Measurements from ENCODE around the gene DIAPH1. TPM values are rescaled to one million over a fixed set of nuclear protein-coding genes. Genes with fewer than 3 reads are reported as not detected.

DIAPH1 gene
- total and polyA plus RNA-seq, 11 donors = 29.9 to 137 (median 61.5) TPM

DNA sequence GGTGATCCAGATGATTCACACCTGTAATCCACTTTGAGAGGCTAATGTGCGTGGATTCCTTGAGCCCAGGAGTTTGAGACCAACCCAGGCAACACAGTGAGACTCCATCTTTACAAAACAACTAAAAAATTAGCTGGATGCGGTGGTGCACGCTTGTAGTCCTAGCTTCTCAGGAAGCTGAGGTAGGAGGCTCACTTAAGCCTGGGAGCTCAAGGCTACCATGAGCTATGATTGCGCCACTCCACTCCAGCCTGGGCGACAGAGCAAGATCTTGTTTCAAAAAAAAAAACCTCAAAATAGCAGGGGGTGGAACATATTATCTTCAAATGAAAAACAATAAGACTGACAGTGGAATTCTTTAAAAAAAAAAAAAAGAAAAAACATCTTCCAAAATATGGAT, 70.9 kb downstream of the DIAPH1 start:
- ATAC-seq = no peak
- Histone ChIP-seq H3K4me1 (no peaks in the 10 kb centered on the region), H3K9me3 (peaks cover 0 to 36% (median 18%) of the 10 kb centered on the region in 12 donors), H3K4me3 (no peak overlapping the region), H3K27ac (no peak overlapping the region), H3K36me3 (peaks cover 3 to 48% (median 13%) of the 10 kb centered on the region in 9 donors), H3K27me3 (no peaks in the 10 kb centered on the region)
- intact Hi-C loops (cut with DNase I) = no loop called here
- TF ChIP-seq, protein P1, sequence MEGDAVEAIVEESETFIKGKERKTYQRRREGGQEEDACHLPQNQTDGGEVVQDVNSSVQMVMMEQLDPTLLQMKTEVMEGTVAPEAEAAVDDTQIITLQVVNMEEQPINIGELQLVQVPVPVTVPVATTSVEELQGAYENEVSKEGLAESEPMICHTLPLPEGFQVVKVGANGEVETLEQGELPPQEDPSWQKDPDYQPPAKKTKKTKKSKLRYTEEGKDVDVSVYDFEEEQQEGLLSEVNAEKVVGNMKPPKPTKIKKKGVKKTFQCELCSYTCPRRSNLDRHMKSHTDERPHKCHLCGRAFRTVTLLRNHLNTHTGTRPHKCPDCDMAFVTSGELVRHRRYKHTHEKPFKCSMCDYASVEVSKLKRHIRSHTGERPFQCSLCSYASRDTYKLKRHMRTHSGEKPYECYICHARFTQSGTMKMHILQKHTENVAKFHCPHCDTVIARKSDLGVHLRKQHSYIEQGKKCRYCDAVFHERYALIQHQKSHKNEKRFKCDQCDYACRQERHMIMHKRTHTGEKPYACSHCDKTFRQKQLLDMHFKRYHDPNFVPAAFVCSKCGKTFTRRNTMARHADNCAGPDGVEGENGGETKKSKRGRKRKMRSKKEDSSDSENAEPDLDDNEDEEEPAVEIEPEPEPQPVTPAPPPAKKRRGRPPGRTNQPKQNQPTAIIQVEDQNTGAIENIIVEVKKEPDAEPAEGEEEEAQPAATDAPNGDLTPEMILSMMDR (IDR thresholded peaks at IDR 0.05) = no peak
- no peak for TF ChIP-seq POLR2A (IDR thresholded peaks at IDR 0.05)
- 97 to 98% (median 97%) methylated on average over 5 of the region's 5 CpGs for WGBS, 4 donors
- no peak for DNase-seq

DNA sequence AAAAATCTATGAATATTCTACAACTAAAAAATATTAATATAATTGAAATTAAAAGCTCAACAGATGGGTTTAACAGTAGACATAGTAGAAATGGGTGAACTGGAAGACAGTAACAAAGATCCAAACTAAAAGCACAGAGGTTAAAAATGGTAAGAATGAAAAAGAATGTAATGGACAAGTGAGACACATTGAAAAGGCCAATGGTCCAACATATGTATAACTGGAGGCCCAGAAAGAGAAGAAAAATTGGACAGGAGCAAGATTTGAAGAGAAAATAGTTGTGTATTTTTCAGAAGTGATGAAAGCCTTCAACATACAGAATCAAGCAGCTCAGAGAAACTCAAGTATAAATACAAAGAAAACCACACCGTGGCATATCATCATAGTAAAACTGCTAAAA, 71.3 kb downstream of the DIAPH1 start:
- Histone ChIP-seq H3K4me1 (no peaks in the 10 kb centered on the region), H3K27ac (no peak overlapping the region), H3K9me3 (peaks cover 0 to 36% (median 18%) of the 10 kb centered on the region in 12 donors), H3K4me3 (no peak overlapping the region), H3K36me3 (peaks cover 3 to 48% (median 13%) of the 10 kb centered on the region in 9 donors), H3K27me3 (no peaks in the 10 kb centered on the region)
- WGBS, 4 donors = 96 to 100% (median 100%) methylated on average over 1 of the region's 1 CpG
- ATAC-seq (no peak), DNase-seq (no peak)
- intact Hi-C loops (cut with DNase I) = no loop called here
- TF ChIP-seq, protein P1 (IDR thresholded peaks at IDR 0.05) = no peak
- no peak for TF ChIP-seq POLR2A (IDR thresholded peaks at IDR 0.05)

DNA sequence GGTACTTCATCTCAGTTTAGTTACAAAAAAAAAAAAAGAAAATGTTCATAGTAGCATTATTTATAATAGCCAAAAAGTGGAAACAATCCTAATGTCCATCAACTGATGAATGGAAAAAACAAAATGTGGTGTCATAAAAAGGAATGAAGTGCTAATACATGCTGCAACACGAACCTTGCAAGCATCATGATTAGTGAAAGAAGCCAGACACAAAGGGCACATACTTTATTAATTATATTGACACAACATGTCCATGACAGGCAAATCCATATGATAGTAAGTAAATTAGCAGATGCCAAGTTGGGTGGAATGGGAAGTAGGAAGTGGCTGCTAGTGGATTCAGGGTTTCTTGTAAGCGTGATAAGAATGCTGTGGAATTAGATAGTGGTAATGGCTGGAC, 75.7 kb downstream of the DIAPH1 start:
- H3K9me3 ChIP-seq = peaks cover 0 to 22% (median 16%) of the 10 kb centered on the region in 12 donors
- ATAC-seq (no peak), DNase-seq (no peak)
- no peaks in the 10 kb centered on the region for H3K27me3 ChIP-seq
- H3K36me3 ChIP-seq = peaks cover 3 to 32% (median 13%) of the 10 kb centered on the region in 9 donors
- WGBS, 4 donors = 71 to 81% (median 78%) methylated on average over 2 of the region's 2 CpGs
- TF ChIP-seq, protein P1 (IDR thresholded peaks at IDR 0.05) = no peak
- no peak for TF ChIP-seq POLR2A (IDR thresholded peaks at IDR 0.05)
- H3K27ac ChIP-seq = no peak overlapping the region
- no peak overlapping the region for H3K4me3 ChIP-seq
- no peaks in the 10 kb centered on the region for H3K4me1 ChIP-seq
- intact Hi-C loops (cut with DNase I) = no loop called here

DNA sequence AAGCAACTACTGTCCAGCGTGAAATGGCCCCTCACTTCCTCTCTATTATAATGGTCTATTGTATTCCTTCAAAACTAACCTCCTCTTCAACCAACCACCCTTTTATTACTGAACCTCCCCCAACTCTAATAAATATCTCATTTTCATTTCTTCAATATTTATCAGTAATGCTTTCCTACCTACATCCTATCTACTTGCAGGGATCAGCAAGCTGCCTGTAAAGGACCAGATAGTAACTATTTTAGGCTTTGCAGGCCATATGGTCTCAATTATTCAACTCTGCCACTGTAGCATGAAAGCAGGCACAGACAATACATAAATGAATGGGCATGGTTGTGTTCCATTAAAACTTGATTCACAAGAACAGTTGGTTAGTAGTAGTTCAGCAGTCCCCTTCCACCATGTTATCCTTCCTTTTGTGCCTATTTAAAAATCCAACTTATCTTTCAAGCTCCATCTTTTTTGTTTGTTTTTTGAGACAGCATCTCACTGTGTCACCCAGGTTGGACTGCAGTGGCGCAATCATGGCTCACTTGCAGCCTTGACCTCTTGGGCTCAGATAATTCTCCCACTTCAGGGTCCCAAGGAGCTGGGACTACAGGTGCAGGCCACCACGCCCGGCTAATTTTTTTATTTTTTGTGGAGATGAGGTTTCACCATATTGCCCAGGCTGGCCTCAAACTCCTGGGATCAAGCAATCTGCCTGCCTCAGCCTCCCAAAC, 84.1 kb downstream of the DIAPH1 start:
- no peak for DNase-seq
- no peak overlapping the region for H3K27ac ChIP-seq
- no peaks in the 10 kb centered on the region for H3K9me3 ChIP-seq
- intact Hi-C loops (cut with DNase I) = no loop called here
- H3K4me1 ChIP-seq = peaks cover 0 to 15% (median 10%) of the 10 kb centered on the region in 12 donors
- no peaks in the 10 kb centered on the region for H3K27me3 ChIP-seq
- WGBS, 4 donors = 91 to 95% (median 95%) methylated on average over 4 of the region's 4 CpGs
- TF ChIP-seq POLR2A (IDR thresholded peaks at IDR 0.05) = no peak
- TF ChIP-seq, protein P1 (IDR thresholded peaks at IDR 0.05) = no peak
- H3K36me3 ChIP-seq = peaks cover 0 to 61% (median 20%) of the 10 kb centered on the region in 9 donors
- no peak for ATAC-seq
- no peak overlapping the region for H3K4me3 ChIP-seq
